ENCODE data around the gene ACOXL. TPM values are rescaled to one million over a fixed set of nuclear protein-coding genes. Genes with fewer than 3 reads are reported as not detected.

ACOXL gene
- total and polyA plus RNA-seq, 10 of the 15 experiments (the other 5 are each of a cell fraction or from before 2014, with no cell fraction given): 0.05 to 1.3 (median 0.71) TPM

- TF ChIP-seq SIX5 (IDR thresholded peaks at IDR 0.05; ENCODE audit: low read depth, low read length, severe bottlenecking) (no peak), ELK1 (IDR thresholded peaks at IDR 0.05; ENCODE audit: low read depth, low read length) (no peak), NR2F1 (conservative IDR thresholded peaks at IDR 0.05) (no peak), TAF1 (IDR thresholded peaks at IDR 0.05; ENCODE audit: borderline replicate concordance, low read depth, low read length) (no peak), EZH2 (IDR thresholded peaks at IDR 0.05; ENCODE audit: borderline replicate concordance, control insufficient read depth, low read depth, low read length) (no peak), SUPT20H (IDR thresholded peaks at IDR 0.05; ENCODE audit: borderline replicate concordance, control insufficient read depth, low read depth, low read length) (no peak), MEF2A (IDR thresholded peaks at IDR 0.05; ENCODE audit: insufficient read depth, low read depth, low read length) (no peak), NBN (IDR thresholded peaks at IDR 0.05) (no peak), KLF5 (IDR thresholded peaks at IDR 0.05; ENCODE audit: partially characterized antibody) (no peak), PAX5 (IDR thresholded peaks at IDR 0.05; ENCODE audit: borderline replicate concordance, low read depth, low read length) (no peak)
These were observed 416.0 kb downstream of the ACOXL start (continued) for GRCh38 chr2:111148225-111148873.

GRCh38 chr2:111148925-111149324 lies 416.6 kb downstream of the ACOXL start:
- DNase-seq (ENCODE audit: low read depth, low spot score): no peak
- 93% methylated on average over 8 of the region's 8 CpGs for WGBS (ENCODE audit: insufficient coverage, insufficient replicate concordance, low lambda C conversion rate, missing lambda C conversion rate)
- ChIA-PET CTCF (interaction anchor here (0.6 to 1.7 kb wide), 4 partner anchors 15 to 106 kb away, joined by 3 to 5 read pairs (median 4); no protein-coding TSS in a partner anchor), RAD21 (ENCODE audit: unreplicated experiment) (interaction anchor here (1.1 to 1.7 kb wide), 4 partner anchors 8 to 60 kb away, joined by 3 to 10 read pairs (median 6); no protein-coding TSS in a partner anchor), SMC1A (ENCODE audit: uncharacterized antibody, unreplicated experiment) (interaction anchor here (0.9 to 4.7 kb wide), 8 partner anchors 9 to 80 kb away, joined by 3 to 27 read pairs (median 4); no protein-coding TSS in a partner anchor), POLR2A (no interaction called here)
- H3K36me3 ChIP-seq (ENCODE audit: control insufficient read depth in 2 of 2, insufficient read depth in 2 of 2, low read length in 1 of 2): peaks cover 0 to 4% of the 10 kb centered on the region in 2 experiments; a peak in 2 of 4 replicates
- H3K9ac ChIP-seq (ENCODE audit: control insufficient read depth, insufficient read depth, low read length): no peak overlapping the region
- in situ Hi-C loops (cut with MboI) (no loop called here), intact Hi-C loops (cut with micrococcal nuclease; ENCODE audit: unreplicated experiment) (no loop called here)
- H3K27ac ChIP-seq (ENCODE audit: control insufficient read depth, insufficient read depth): no peak overlapping the region
- no peaks in the 10 kb centered on the region for H4K20me1 ChIP-seq (ENCODE audit: control insufficient read depth, insufficient read depth)
- no peak for FAIRE-seq
- ATAC-seq: no peak
- no peak overlapping the region for H3K4me2 ChIP-seq (ENCODE audit: control insufficient read depth, insufficient read depth)
- H3K79me2 ChIP-seq (ENCODE audit: control insufficient read depth, insufficient read depth, low read length): no peaks in the 10 kb centered on the region
- no peak overlapping the region for H2AFZ ChIP-seq (ENCODE audit: control insufficient read depth, low read depth, low read length)
- H3K9me3 ChIP-seq (replicated peaks; ENCODE audit: control insufficient read depth, insufficient read depth, low read length): peaks cover 5% of the 10 kb centered on the region; the same call in 2 of the 3 replicates
- H3K4me3 ChIP-seq: no peak overlapping the region
- H3K27me3 ChIP-seq (replicated peaks in 1 of 2; ENCODE audit: control insufficient read depth in 2 of 2, insufficient read depth in 2 of 2, low read length in 1 of 2): no peaks in the 10 kb centered on the region
- BruUV-seq (replicated peaks): no TSS peak
- peaks cover 6% of the 10 kb centered on the region for H3K4me1 ChIP-seq (ENCODE audit: control insufficient read depth, insufficient read depth, low read length)
- TF ChIP-seq SMAD5 (IDR thresholded peaks at IDR 0.05; ENCODE audit: low read depth): no peak
- no peak for TF ChIP-seq E4F1 (IDR thresholded peaks at IDR 0.05; ENCODE audit: borderline replicate concordance, partially characterized antibody)
- TF ChIP-seq E2F8 (IDR thresholded peaks at IDR 0.05; ENCODE audit: low read depth, partially characterized antibody): no peak
- no peak for TF ChIP-seq IKZF1 (conservative IDR thresholded peaks at IDR 0.05)

All from GM12878 (cell line).